Breast epithelium (tissue), 3 donors: ENCODE measurements around the gene SLC4A9.

ENCODE experiments used
- POLR2AphosphoS5 ChIP-seq, 3 donors: sonication (generic); formaldehyde crosslinking; IDR thresholded peaks; one replicate each; pipeline ENCODE4 v1.6.1; 2017; ENCODE audit warnings: antibody characterized with exemption in 3 of 3
- TF ChIP-seq, protein P1 (sequence below), 3 donors: fragments of 450-650 bp; IDR thresholded peaks; one replicate each; pipeline ENCODE4 v1.5.1; 2016 to 2017; ENCODE audit warnings: antibody characterized with exemption in 3 of 3, mild to moderate bottlenecking in 3 of 3, moderate library complexity in 3 of 3

DNA sequence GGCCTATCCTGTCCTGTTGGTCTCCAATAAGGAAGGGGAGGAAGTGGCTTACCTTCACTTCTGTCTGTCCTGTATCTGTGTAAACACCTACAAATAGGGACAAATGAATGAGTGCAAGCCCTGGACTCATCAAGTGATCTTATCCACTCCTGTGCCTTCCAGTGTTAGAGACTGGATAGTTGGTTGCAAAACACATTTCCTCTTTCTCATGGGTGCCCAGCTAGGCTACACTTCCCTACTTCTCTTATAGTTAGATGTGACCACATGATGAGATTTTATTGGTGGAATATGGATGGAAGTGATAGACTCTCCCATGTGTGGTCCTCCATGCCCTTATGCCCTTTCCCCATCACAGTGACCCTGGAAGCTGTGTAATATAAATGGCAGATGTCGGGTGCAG, 40.2 kb upstream of the SLC4A9 start:
- no peak for TF ChIP-seq POLR2AphosphoS5 (IDR thresholded peaks at IDR 0.05)
- TF ChIP-seq, protein P1, sequence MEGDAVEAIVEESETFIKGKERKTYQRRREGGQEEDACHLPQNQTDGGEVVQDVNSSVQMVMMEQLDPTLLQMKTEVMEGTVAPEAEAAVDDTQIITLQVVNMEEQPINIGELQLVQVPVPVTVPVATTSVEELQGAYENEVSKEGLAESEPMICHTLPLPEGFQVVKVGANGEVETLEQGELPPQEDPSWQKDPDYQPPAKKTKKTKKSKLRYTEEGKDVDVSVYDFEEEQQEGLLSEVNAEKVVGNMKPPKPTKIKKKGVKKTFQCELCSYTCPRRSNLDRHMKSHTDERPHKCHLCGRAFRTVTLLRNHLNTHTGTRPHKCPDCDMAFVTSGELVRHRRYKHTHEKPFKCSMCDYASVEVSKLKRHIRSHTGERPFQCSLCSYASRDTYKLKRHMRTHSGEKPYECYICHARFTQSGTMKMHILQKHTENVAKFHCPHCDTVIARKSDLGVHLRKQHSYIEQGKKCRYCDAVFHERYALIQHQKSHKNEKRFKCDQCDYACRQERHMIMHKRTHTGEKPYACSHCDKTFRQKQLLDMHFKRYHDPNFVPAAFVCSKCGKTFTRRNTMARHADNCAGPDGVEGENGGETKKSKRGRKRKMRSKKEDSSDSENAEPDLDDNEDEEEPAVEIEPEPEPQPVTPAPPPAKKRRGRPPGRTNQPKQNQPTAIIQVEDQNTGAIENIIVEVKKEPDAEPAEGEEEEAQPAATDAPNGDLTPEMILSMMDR (IDR thresholded peaks at IDR 0.05), result no peak
